ENCODE data around the gene NTF3. TPM values are rescaled to one million over a fixed set of nuclear protein-coding genes. Genes with fewer than 3 reads are reported as not detected.

The NTF3 gene
- total RNA-seq, 3 donors from 2014 or later, result 0.88 to 1.3 TPM; not detected in 1

DNA sequence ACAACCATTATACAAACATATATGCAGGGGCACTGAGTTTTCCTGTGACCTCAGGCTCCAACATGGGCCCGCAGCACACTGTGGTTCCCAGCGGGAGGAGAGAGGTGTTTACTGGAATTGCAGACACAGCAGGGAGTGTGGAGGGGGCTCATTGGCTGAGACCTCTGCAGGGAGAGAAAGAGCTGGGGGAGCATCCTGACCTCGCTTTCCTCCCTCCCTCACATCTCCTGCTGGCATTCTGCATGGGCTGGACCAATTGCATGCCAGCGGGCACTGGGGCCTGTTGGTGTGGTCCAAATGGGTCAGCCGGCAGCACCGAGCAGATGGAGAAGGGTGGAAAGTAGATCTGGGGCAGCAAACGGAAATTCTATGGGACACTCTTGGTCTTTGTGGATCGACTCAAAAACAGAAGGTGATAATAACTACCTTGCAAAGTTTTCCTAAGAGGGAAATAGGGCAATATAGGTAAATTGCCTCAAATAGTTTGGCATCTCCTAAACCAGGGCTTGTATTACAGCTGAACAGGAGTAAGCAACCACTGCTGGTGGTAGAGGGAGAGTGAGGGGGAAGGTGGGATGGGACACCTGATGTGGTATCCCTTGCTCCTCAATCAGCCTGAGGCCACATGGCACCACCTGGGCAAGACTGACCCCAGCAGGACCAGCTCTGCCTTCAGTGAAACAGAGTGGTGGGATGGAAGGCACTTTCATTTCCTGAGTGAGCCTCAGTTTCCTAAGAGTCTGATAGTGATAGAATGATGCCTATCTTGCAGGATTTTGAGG, 86.9 kb downstream of the NTF3 start:
- intact Hi-C loops (cut with DNase I; ENCODE audit: low total_unique reads), result no loop called here
- no peak overlapping the region for H3K4me3 ChIP-seq
- H3K9me3 ChIP-seq, result no peaks in the 10 kb centered on the region
- H3K27me3 ChIP-seq, result no peaks in the 10 kb centered on the region
- TF ChIP-seq POLR2A (IDR thresholded peaks at IDR 0.05) (no peak), POLR2AphosphoS5 (IDR thresholded peaks at IDR 0.05) (no peak)
- TF ChIP-seq, protein P1, sequence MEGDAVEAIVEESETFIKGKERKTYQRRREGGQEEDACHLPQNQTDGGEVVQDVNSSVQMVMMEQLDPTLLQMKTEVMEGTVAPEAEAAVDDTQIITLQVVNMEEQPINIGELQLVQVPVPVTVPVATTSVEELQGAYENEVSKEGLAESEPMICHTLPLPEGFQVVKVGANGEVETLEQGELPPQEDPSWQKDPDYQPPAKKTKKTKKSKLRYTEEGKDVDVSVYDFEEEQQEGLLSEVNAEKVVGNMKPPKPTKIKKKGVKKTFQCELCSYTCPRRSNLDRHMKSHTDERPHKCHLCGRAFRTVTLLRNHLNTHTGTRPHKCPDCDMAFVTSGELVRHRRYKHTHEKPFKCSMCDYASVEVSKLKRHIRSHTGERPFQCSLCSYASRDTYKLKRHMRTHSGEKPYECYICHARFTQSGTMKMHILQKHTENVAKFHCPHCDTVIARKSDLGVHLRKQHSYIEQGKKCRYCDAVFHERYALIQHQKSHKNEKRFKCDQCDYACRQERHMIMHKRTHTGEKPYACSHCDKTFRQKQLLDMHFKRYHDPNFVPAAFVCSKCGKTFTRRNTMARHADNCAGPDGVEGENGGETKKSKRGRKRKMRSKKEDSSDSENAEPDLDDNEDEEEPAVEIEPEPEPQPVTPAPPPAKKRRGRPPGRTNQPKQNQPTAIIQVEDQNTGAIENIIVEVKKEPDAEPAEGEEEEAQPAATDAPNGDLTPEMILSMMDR (IDR thresholded peaks at IDR 0.05), result no peak
- no peak overlapping the region for H3K27ac ChIP-seq
- DNase-seq (ENCODE audit: low spot score in 2 of 2), result no peak
- H3K36me3 ChIP-seq, result no peaks in the 10 kb centered on the region
- H3K4me1 ChIP-seq, result no peaks in the 10 kb centered on the region

DNA sequence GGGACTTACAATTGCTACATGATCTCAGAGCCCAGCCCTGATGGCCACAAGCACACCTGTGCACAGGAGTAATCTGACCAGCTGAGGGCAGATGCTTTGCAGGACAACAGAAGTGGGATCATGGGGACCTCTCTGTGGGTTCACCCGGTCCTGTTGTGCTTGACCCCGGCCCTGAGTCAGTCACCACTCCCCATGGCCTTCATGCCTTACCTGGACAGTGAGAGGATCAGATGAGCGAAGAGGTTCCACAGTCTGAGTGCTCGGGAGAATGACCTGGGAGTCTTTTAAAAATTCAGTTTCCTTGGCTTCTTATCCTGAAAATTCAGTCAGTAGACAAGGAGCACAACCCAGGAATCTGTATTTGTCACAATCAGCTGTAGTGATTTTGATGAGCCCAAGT, 88.1 kb downstream of the NTF3 start:
- intact Hi-C loops (cut with DNase I; ENCODE audit: low total_unique reads), result loop anchor here (10.0 kb wide), 1 partner anchor 1885 kb away; no protein-coding TSS in a partner anchor
- no peak for DNase-seq (ENCODE audit: low spot score in 2 of 2)
- Histone ChIP-seq H3K27me3 (no peaks in the 10 kb centered on the region), H3K9me3 (no peaks in the 10 kb centered on the region), H3K36me3 (no peaks in the 10 kb centered on the region), H3K27ac (no peak overlapping the region), H3K4me1 (no peaks in the 10 kb centered on the region), H3K4me3 (no peak overlapping the region)
- TF ChIP-seq, protein P1 (IDR thresholded peaks at IDR 0.05), result no peak
- TF ChIP-seq POLR2AphosphoS5 (IDR thresholded peaks at IDR 0.05) (no peak), POLR2A (IDR thresholded peaks at IDR 0.05) (no peak)

- TF ChIP-seq, protein P1 (IDR thresholded peaks at IDR 0.05), result no peak
- TF ChIP-seq POLR2AphosphoS5 (IDR thresholded peaks at IDR 0.05) (no peak), POLR2A (IDR thresholded peaks at IDR 0.05) (no peak)
- no peak overlapping the region for H3K4me3 ChIP-seq
- intact Hi-C loops (cut with DNase I; ENCODE audit: low total_unique reads), result loop anchor here (10.0 kb wide), 1 partner anchor 1886 kb away; no protein-coding TSS in a partner anchor
- no peaks in the 10 kb centered on the region for H3K4me1 ChIP-seq
- H3K27me3 ChIP-seq, result no peaks in the 10 kb centered on the region
- no peak overlapping the region for H3K27ac ChIP-seq
- no peak for DNase-seq (ENCODE audit: low spot score in 2 of 2)
- no peaks in the 10 kb centered on the region for H3K9me3 ChIP-seq
- H3K36me3 ChIP-seq, result no peaks in the 10 kb centered on the region
These were observed 88.9 kb downstream of the NTF3 start for GRCh38 chr12:5520831-5521230.

GRCh38 chr12:5521456-5522325, 89.8 kb downstream of the NTF3 start:
- Histone ChIP-seq H3K27me3 (no peaks in the 10 kb centered on the region), H3K27ac (no peak overlapping the region), H3K4me1 (no peaks in the 10 kb centered on the region), H3K36me3 (no peaks in the 10 kb centered on the region), H3K9me3 (no peaks in the 10 kb centered on the region), H3K4me3 (no peak overlapping the region)
- TF ChIP-seq, protein P1 (IDR thresholded peaks at IDR 0.05), result no peak
- no peak for TF ChIP-seq POLR2AphosphoS5 (IDR thresholded peaks at IDR 0.05)
- TF ChIP-seq POLR2A (IDR thresholded peaks at IDR 0.05), result no peak
- intact Hi-C loops (cut with DNase I; ENCODE audit: low total_unique reads), result loop anchor here (10.0 kb wide), 1 partner anchor 1887 kb away; no protein-coding TSS in a partner anchor
- no peak for DNase-seq (ENCODE audit: low spot score in 2 of 2)
